MM.1S (cell line): ENCODE results near the gene PRKCZ.
A peak's percentile ranks its signal among the peaks of the same experiment; 100 is the strongest.

ENCODE experiments used
- DNase-seq: peaks from one replicate; pipeline ENCODE4 v3.0.0-alpha.2; 2015
- H2AFZ ChIP-seq: fragments of 300-600 bp; sonication (generic); 2 replicates; pipeline ENCODE4 v1.6.0; 2016; ENCODE audit warnings: antibody characterized with exemption, low read length
- H3F3A ChIP-seq: fragments of 300-600 bp; sonication (generic); 2 replicates; pipeline ENCODE4 v1.6.1; 2016; ENCODE audit warnings: mild to moderate bottlenecking, antibody characterized with exemption, low read length, moderate library complexity, mixed read lengths; ENCODE audit not compliant: insufficient read depth
- H3K27ac ChIP-seq: fragments of 300-600 bp; sonication (generic); 2 replicates; pipeline ENCODE4 v1.5.1; 2016; ENCODE audit warnings: mild to moderate bottlenecking, low read length
- H3K27me3 ChIP-seq: fragments of 300-600 bp; sonication (generic); replicated peaks from 2 replicates; pipeline ENCODE4 v1.6.0; 2016; ENCODE audit warnings: low read length; ENCODE audit not compliant: insufficient read depth
- H3K36me3 ChIP-seq: fragments of 300-600 bp; sonication (generic); replicated peaks from 2 replicates; pipeline ENCODE4 v1.6.1; 2016; ENCODE audit warnings: mild to moderate bottlenecking, low read length, mixed read lengths; ENCODE audit not compliant: insufficient read depth
- H3K4me1 ChIP-seq: fragments of 300-600 bp; sonication (generic); 2 replicates; pipeline ENCODE4 v1.6.1; 2016; ENCODE audit warnings: low read length, mixed read lengths
- H3K4me2 ChIP-seq: fragments of 300-600 bp; sonication (generic); 2 replicates; pipeline ENCODE4 v1.6.0; 2016; ENCODE audit warnings: low read depth, low read length
- H3K4me3 ChIP-seq: fragments of 300-600 bp; sonication (generic); 2 replicates; pipeline ENCODE4 v1.5.1; 2016; ENCODE audit warnings: low read length, mixed read lengths
- H3K79me2 ChIP-seq: fragments of 300-600 bp; sonication (generic); 2 replicates; pipeline ENCODE4 v1.6.1; 2016; ENCODE audit warnings: mixed run types, low read length, mixed read lengths
- H3K9ac ChIP-seq: fragments of 300-600 bp; sonication (generic); 2 replicates; pipeline ENCODE4 v1.6.1; 2016; ENCODE audit warnings: low read length, mixed read lengths
- H3K9me2 ChIP-seq: fragments of 300-600 bp; sonication (generic); replicated peaks from 2 replicates; pipeline ENCODE4 v1.6.1; 2016; ENCODE audit warnings: mild to moderate bottlenecking, low read length, mixed read lengths; ENCODE audit not compliant: insufficient read depth
- H3K9me3 ChIP-seq: fragments of 300-600 bp; sonication (generic); replicated peaks from 2 replicates; pipeline ENCODE4 v1.6.1; 2016; ENCODE audit warnings: mild to moderate bottlenecking, low read length, mixed read lengths; ENCODE audit not compliant: insufficient read depth
- H4K20me1 ChIP-seq: fragments of 300-600 bp; sonication (generic); 2 replicates; pipeline ENCODE4 v1.6.1; 2016; ENCODE audit warnings: mild to moderate bottlenecking, low read length, moderate library complexity, mixed read lengths; ENCODE audit not compliant: insufficient read depth
- CTCF ChIP-seq: fragments of 300-600 bp; sonication (generic); IDR thresholded peaks from 2 replicates; pipeline ENCODE4 v1.5.1; 2016; ENCODE audit warnings: antibody characterized with exemption, low read length, mixed read lengths
- EZH2 ChIP-seq: fragments of 300-600 bp; sonication (generic); optimal IDR thresholded peaks from 2 replicates; pipeline ENCODE3; 2017; ENCODE audit warnings: low read depth, mild to moderate bottlenecking, antibody characterized with exemption, low read length, mixed read lengths
- EZH2phosphoT487 ChIP-seq: fragments of 300-600 bp; sonication (generic); IDR thresholded peaks from 2 replicates; pipeline ENCODE4 v1.6.1; 2018; ENCODE audit warnings: antibody characterized with exemption, low read length

PRKCZ gene

GRCh38 chr1:2192031-2192995 is 142.1 kb downstream of the PRKCZ start:
- no peak overlapping the region for H3K9ac ChIP-seq
- no peak overlapping the region for H3K4me3 ChIP-seq
- DNase-seq: no peak
- H3K27me3 ChIP-seq: no peaks in the 10 kb centered on the region
- H3K4me2 ChIP-seq: no peak overlapping the region
- H3K9me2 ChIP-seq: no peaks in the 10 kb centered on the region
- no peaks in the 10 kb centered on the region for H4K20me1 ChIP-seq
- TF ChIP-seq EZH2: no peak
- no peak for TF ChIP-seq CTCF
- TF ChIP-seq EZH2phosphoT487: no peak
- no peaks in the 10 kb centered on the region for H3K9me3 ChIP-seq
- H3K27ac ChIP-seq: no peak overlapping the region
- H3K36me3 ChIP-seq: no peaks in the 10 kb centered on the region
- H3K4me1 ChIP-seq: no peaks in the 10 kb centered on the region; the same call in 1 of the 2 replicates
- H2AFZ ChIP-seq: no peak overlapping the region
- H3K79me2 ChIP-seq: no peaks in the 10 kb centered on the region
- H3F3A ChIP-seq: 0 out of 2 replicates have a peak, but pooled peaks cover 3% of the 10 kb centered on the region

- peak overlapping the region; percentile 44; the same call in 1 of the 2 replicates for H3K4me3 ChIP-seq
These were observed 143.5 kb downstream of the PRKCZ start for GRCh38 chr1:2193514-2194281.

More at GRCh38 chr1:2193514-2194281, 143.5 kb downstream of the PRKCZ start:
- Histone ChIP-seq H3K27me3 (0 out of 2 replicates have a peak, but pooled peaks cover 4% of the 10 kb centered on the region), H3K9me3 (no peaks in the 10 kb centered on the region), H3K27ac (no peak overlapping the region), H3K4me2 (peak overlapping the region; percentile 69; the same call in 1 of the 2 replicates), H3K79me2 (no peaks in the 10 kb centered on the region), H3K9ac (no peak overlapping the region), H3K36me3 (no peaks in the 10 kb centered on the region), H4K20me1 (no peaks in the 10 kb centered on the region), H2AFZ (no peak overlapping the region), H3F3A (0 out of 2 replicates have a peak, but pooled peaks cover 3% of the 10 kb centered on the region), H3K9me2 (no peaks in the 10 kb centered on the region), H3K4me1 (no peaks in the 10 kb centered on the region; the same call in 1 of the 2 replicates)
- TF ChIP-seq CTCF: no peak
- TF ChIP-seq EZH2phosphoT487: no peak
- no peak for TF ChIP-seq EZH2
- no peak for DNase-seq
